ENCODE measurements around the gene RNF150.

Gene RNF150

GRCh38 chr4:140969296-140969695, 164.0 kb downstream of the RNF150 start:
- no peak for DNase-seq

- no peak for DNase-seq
Measured at GRCh38 chr4:140968371-140968770, 164.9 kb downstream of the RNF150 start.

- DNase-seq = no peak
Measured at GRCh38 chr4:140963883-140964282, 169.4 kb downstream of the RNF150 start.

- no peak for DNase-seq
Measured at GRCh38 chr4:140955641-140956040, 177.6 kb downstream of the RNF150 start.

GRCh38 chr4:140952717-140953116, 180.6 kb downstream of the RNF150 start:
- DNase-seq = no peak

GRCh38 chr4:140947506-140947905, 185.8 kb downstream of the RNF150 start:
- DNase-seq = no peak

- no peak for DNase-seq
Measured at GRCh38 chr4:140945106-140945505, 188.2 kb downstream of the RNF150 start.

- no peak for DNase-seq
Measured at GRCh38 chr4:140944572-140944971, 188.7 kb downstream of the RNF150 start.

- DNase-seq = no peak
Measured at GRCh38 chr4:140944199-140944515, 189.1 kb downstream of the RNF150 start.

GRCh38 chr4:140943486-140944198, 189.6 kb downstream of the RNF150 start:
- no peak for DNase-seq

- DNase-seq = no peak
Measured at GRCh38 chr4:140940589-140940988, 192.7 kb downstream of the RNF150 start.

- DNase-seq = no peak
Measured at GRCh38 chr4:140937866-140938265, 195.4 kb downstream of the RNF150 start.

GRCh38 chr4:140935254-140935653, 198.0 kb downstream of the RNF150 start:
- DNase-seq = no peak

- no peak for DNase-seq
Measured at GRCh38 chr4:140932501-140933045, 200.7 kb downstream of the RNF150 start.

GRCh38 chr4:140931911-140932310, 201.4 kb downstream of the RNF150 start:
- no peak for DNase-seq

GRCh38 chr4:140930557-140930956, 202.7 kb downstream of the RNF150 start:
- DNase-seq = no peak

- no peak for DNase-seq
Measured at GRCh38 chr4:140930011-140930410, 203.3 kb downstream of the RNF150 start.

- DNase-seq = no peak
Measured at GRCh38 chr4:140928880-140929279, 204.4 kb downstream of the RNF150 start.

GRCh38 chr4:140926672-140927071, 206.6 kb downstream of the RNF150 start:
- no peak for DNase-seq

GRCh38 chr4:140925417-140925816, 207.9 kb downstream of the RNF150 start:
- no peak for DNase-seq

GRCh38 chr4:140924761-140925392, 208.4 kb downstream of the RNF150 start:
- DNase-seq = no peak

- no peak for DNase-seq
Measured at GRCh38 chr4:140906993-140907962, 226.0 kb downstream of the RNF150 start.

GRCh38 chr4:140904904-140905303, 228.4 kb downstream of the RNF150 start:
- DNase-seq = no peak

Measured in CD4-positive, alpha-beta T cell treated with Interleukin-6 for 4 hours (primary cell).